GM15510 (cell line): ENCODE results near the gene KCNH3.

ENCODE experiments used
- POLR2A ChIP-seq: IDR thresholded peaks from 3 replicates; pipeline ENCODE4 v1.6.1; 2011; ENCODE audit warnings: borderline replicate concordance; ENCODE audit not compliant: insufficient read length; ENCODE audit errors: extremely low read depth

KCNH3 gene

DNA sequence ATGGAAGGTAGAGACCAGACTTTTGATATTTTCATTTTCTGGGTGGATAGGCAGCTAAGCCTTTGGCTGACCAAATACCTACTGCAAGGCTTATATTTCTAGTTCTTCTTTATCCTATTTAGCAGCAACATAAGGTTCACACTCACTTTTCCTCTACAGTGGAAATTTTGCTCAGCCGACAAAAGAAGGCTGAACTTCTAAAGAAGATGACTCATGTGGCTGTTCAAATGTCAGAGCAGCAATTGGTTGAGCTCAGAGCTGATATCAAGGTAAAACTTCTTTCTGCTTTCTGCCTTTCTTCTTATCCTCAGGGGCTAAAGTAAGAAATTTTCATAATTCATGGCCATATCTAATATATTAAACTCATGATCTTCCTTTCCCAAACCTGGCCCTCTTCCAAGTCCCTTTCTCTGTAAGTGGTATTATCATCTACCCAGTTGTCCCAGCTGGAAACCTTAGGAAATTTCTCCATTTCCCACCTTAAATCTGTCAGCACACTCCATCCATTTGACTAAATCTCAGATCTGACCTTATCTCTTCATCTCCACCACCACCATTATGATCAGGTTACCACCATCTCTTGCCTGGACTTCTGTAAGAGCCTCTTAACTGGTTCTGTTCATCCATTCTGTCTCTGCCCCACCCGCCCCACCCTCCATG, 19.8 kb upstream of the KCNH3 start:
- no peak for TF ChIP-seq POLR2A

DNA sequence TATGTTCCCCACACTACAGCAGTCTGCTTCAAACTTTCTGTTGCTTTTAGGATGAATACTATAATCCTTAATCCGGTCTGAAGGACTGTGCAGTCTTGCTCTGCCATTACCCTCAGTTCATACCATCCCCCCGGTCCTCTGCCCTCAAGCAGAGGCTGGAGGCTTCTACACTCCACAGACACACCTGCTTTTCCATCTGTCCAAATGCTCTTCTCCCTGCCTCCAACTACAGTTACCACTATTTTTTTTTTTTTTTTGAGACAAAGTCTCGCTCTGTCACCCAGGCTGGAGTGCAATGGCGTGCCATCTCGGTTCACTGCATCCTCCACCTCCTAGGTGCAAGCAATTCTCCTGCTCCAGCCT, 19.3 kb upstream of the KCNH3 start:
- no peak for TF ChIP-seq POLR2A

- TF ChIP-seq POLR2A: no peak
Measured at GRCh38 chr12:49521389-49521788, 17.4 kb upstream of the KCNH3 start.

GRCh38 chr12:49524660-49525324, 14.0 kb upstream of the KCNH3 start:
- no peak for TF ChIP-seq POLR2A

DNA sequence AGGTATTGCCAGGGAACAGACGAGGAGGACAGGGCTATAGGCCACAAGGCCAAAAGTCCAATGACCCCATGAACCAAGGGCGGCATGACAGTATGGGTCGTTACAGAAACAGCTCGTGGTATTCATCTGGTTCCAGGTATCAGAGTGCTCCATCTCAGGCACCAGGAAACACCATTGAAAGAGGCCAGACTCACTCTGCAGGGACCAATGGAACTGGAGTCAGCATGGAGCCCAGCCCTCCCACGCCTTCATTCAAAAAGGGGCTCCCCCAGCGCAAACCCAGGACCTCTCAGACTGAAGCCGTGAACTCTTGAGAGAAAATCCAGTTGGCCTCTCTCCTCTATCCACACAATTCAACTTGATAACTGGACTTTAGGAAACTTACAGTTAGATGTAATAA, 12.9 kb upstream of the KCNH3 start:
- TF ChIP-seq POLR2A: no peak

- TF ChIP-seq POLR2A: no peak
Measured at GRCh38 chr12:49527361-49528130, 11.3 kb upstream of the KCNH3 start.

GRCh38 chr12:49529414-49529813, 9.4 kb upstream of the KCNH3 start:
- no peak for TF ChIP-seq POLR2A

- no peak for TF ChIP-seq POLR2A
Measured at GRCh38 chr12:49531745-49532144, 7.1 kb upstream of the KCNH3 start.

- TF ChIP-seq POLR2A: no peak
Measured at GRCh38 chr12:49533331-49533730, 5.5 kb upstream of the KCNH3 start.

DNA sequence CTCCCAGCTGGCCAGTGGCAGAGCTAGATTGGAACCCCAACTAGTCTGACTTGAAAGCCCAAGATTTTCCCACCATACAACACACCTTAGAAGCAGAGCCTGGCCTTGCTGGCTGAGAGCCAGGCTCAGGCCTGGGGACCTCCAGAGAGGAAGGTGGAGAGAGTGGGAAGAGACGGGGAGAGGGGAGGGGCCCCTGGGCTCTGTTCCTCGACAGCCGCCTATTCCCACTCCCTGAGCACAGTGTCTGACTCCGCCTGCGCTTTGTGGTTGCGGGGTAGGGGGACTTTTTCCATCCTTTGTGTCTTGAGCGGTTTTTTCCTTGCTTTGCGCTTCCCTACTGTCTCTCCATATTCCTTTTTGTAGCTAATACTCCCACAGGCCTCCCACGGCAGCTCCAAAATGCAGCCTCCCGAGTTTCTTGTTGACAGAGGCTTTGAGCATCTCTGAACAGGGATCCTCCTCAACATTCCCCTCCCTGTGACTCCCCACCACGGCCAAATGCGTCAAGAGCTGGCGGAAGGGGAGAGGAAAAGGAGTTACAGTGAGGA, 4.0 kb upstream of the KCNH3 start:
- TF ChIP-seq POLR2A: no peak

GRCh38 chr12:49535921-49536525, 2.8 kb upstream of the KCNH3 start:
- no peak for TF ChIP-seq POLR2A

GRCh38 chr12:49536526-49537071, 2.2 kb upstream of the KCNH3 start:
- TF ChIP-seq POLR2A: no peak

- no peak for TF ChIP-seq POLR2A
Measured at GRCh38 chr12:49537231-49537751, 1.5 kb upstream of the KCNH3 start.

- no peak for TF ChIP-seq POLR2A
Measured at GRCh38 chr12:49537752-49538509, 899 bp upstream of the KCNH3 start.

DNA sequence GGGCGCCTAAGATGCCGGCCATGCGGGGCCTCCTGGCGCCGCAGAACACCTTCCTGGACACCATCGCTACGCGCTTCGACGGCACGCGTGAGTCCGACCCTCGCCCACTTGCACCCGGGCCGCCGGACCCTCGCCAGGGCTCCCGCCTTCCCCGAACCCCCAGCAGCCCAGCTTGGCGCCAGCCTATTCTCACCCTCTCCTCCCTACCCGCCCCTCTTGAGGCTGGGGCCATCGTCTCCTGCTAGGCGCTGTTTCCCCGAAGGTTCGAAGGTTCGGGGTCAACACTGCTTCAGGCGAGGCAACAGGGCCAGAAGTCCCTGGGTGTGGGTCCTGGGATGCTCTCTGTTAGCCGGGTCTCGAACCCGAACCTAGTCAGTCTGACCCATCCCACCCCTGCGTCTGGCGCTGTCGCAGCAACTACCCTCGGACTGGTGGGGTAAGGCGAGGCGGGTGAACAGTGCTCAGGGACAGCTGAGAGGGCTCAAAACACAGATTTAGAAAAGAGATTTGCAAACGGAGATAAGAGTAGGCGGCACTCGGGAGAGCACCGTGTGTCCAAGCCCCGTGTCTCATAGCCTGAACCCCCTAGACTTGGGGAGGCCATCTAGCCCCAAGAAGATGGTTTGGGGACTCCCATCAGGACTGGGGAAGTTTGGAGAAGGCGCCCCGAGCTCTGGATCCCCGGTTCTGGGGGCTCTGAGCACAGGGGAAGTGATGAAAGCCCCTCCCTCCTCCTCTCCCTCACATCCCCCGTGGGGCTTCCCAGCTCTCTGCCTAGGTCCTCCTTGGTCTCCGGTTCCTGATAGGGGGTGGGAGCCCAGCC, 787 bp downstream of the KCNH3 start:
- TF ChIP-seq POLR2A: no peak
